Neural cell (in vitro differentiated cells): Measurements from ENCODE around the gene SLC12A7. TPM values are rescaled to one million over a fixed set of nuclear protein-coding genes. Genes with fewer than 3 reads are reported as not detected.

Experiments used
- H2AFZ ChIP-seq: fragments of 200-600, 300-800 bp; sonication (generic), shearing (Covaris generic); 2 replicates; pipeline ENCODE4 v1.6.0; 2014; ENCODE audit warnings: low read depth, mild to moderate bottlenecking, antibody characterized with exemption, low read length, moderate library complexity
- H3F3A ChIP-seq: fragments of 200-600 bp; shearing (Covaris generic); 2 replicates; pipeline ENCODE4 v1.6.1; 2016; ENCODE audit warnings: mild to moderate bottlenecking, moderate library complexity, mixed read lengths, antibody characterized with exemption, low read length; ENCODE audit not compliant: insufficient read depth, poor library complexity, severe bottlenecking
- H3K27ac ChIP-seq: fragments of 200-600, 300-800 bp; sonication (generic), shearing (Covaris generic); 2 replicates; pipeline ENCODE4 v1.5.1; 2014; ENCODE audit warnings: mild to moderate bottlenecking, low read length, moderate library complexity
- H3K27me3 ChIP-seq: fragments of 300-800, 200-600 bp; sonication (generic), shearing (Covaris generic); 2 replicates; pipeline ENCODE4 v1.6.0; 2014; ENCODE audit warnings: mild to moderate bottlenecking, low read depth, low read length, moderate library complexity; ENCODE audit not compliant: insufficient read depth
- H3K36me3 ChIP-seq: fragments of 300-800, 200-600 bp; sonication (generic), shearing (Covaris generic); 2 replicates; pipeline ENCODE4 v1.5.1; 2014; ENCODE audit warnings: mild to moderate bottlenecking, antibody characterized with exemption, low read length, moderate library complexity; ENCODE audit not compliant: insufficient read depth
- H3K4me2 ChIP-seq: fragments of 300-800, 200-600 bp; sonication (generic), shearing (Covaris generic); 2 replicates; pipeline ENCODE4 v1.6.0; 2014; ENCODE audit warnings: mild to moderate bottlenecking, low read length
- H3K4me3 ChIP-seq: fragments of 300-800, 200-600 bp; sonication (generic), shearing (Covaris generic); 2 replicates; pipeline ENCODE4 v1.5.1; 2014; ENCODE audit warnings: mild to moderate bottlenecking, low read length, moderate library complexity
- H3K79me2 ChIP-seq: fragments of 200-600 bp; shearing (Covaris generic); replicated peaks from 2 replicates; pipeline ENCODE4 v1.6.0; 2014; ENCODE audit warnings: mild to moderate bottlenecking, low read length, moderate library complexity; ENCODE audit not compliant: insufficient read depth
- H3K9ac ChIP-seq: fragments of 300-800, 200-600 bp; sonication (generic), shearing (Covaris generic); 2 replicates; pipeline ENCODE4 v1.6.1; 2016; ENCODE audit warnings: mild to moderate bottlenecking, low read length, mixed read lengths
- H3K9me2 ChIP-seq: fragments of 200-600 bp; shearing (Covaris generic); 2 replicates; pipeline ENCODE4 v1.6.1; 2016; ENCODE audit warnings: mild to moderate bottlenecking, low read length, mixed read lengths; ENCODE audit not compliant: insufficient read depth
- H3K9me3 ChIP-seq: fragments of 200-600, 300-800 bp; sonication (generic), shearing (Covaris generic); 2 replicates; pipeline ENCODE4 v1.6.1; 2016; ENCODE audit warnings: mild to moderate bottlenecking, mixed run types, low read length, moderate library complexity, mixed read lengths
- H4K20me1 ChIP-seq: fragments of 200-600 bp; shearing (Covaris generic); 2 replicates; pipeline ENCODE4 v1.6.1; 2016; ENCODE audit warnings: mild to moderate bottlenecking, mixed run types; ENCODE audit not compliant: insufficient read depth
- CTCF ChIP-seq: fragments of 450-650 bp; IDR thresholded peaks from 2 replicates; pipeline ENCODE4 v1.5.1; 2014; ENCODE audit warnings: antibody characterized with exemption, mild to moderate bottlenecking, moderate library complexity; ENCODE audit not compliant: poor library complexity, severe bottlenecking
- EP300 ChIP-seq: fragments of 450-650 bp; conservative IDR thresholded peaks from 2 replicates; pipeline ENCODE4 v1.6.1; 2014; ENCODE audit warnings: antibody characterized with exemption, mild to moderate bottlenecking, moderate library complexity; ENCODE audit not compliant: poor library complexity, severe bottlenecking
- EZH2 ChIP-seq: fragments of 200-600, 300-800 bp; shearing (Covaris generic), sonication (generic); IDR thresholded peaks from 2 replicates; pipeline ENCODE4 v1.6.1; 2014; ENCODE audit warnings: antibody characterized with exemption, low read length, borderline replicate concordance, mild to moderate bottlenecking; ENCODE audit not compliant: insufficient read depth, poor library complexity, severe bottlenecking
- MXI1 ChIP-seq: fragments of 450-650 bp; conservative IDR thresholded peaks from 2 replicates; pipeline ENCODE4 v1.6.1; 2014; ENCODE audit warnings: antibody characterized with exemption, mild to moderate bottlenecking; ENCODE audit not compliant: poor library complexity, severe bottlenecking
- POLR2AphosphoS5 ChIP-seq: IDR thresholded peaks from 2 replicates; pipeline ENCODE4 v1.6.1; 2012
- RAD21 ChIP-seq: fragments of 450-650 bp; conservative IDR thresholded peaks from 2 replicates; pipeline ENCODE4 v1.6.1; 2014; ENCODE audit warnings: antibody characterized with exemption, mild to moderate bottlenecking, moderate library complexity
- SMC3 ChIP-seq: fragments of 450-650 bp; conservative IDR thresholded peaks from 2 replicates; pipeline ENCODE4 v1.6.1; 2014; ENCODE audit warnings: antibody characterized with exemption, mild to moderate bottlenecking, moderate library complexity; ENCODE audit not compliant: poor library complexity
- TAF1 ChIP-seq: IDR thresholded peaks from 2 replicates; pipeline ENCODE4 v1.6.1; 2012; ENCODE audit warnings: low read depth
- polyA plus RNA-seq: library from polyadenylated mRNA; depleted of rRNA; stranded (reverse); fragments of >200 nt; gene quantifications from 2 replicates; pipeline ENCODE4 v1.2.3, GENCODE V29; 2014
- TF ChIP-seq, protein P1 (sequence below): IDR thresholded peaks from 2 replicates; pipeline ENCODE4 v1.6.1; 2012; ENCODE audit warnings: borderline replicate concordance

Gene SLC12A7
- polyA plus RNA-seq, 1 donor from 2014 or later, result 4.5 TPM

DNA sequence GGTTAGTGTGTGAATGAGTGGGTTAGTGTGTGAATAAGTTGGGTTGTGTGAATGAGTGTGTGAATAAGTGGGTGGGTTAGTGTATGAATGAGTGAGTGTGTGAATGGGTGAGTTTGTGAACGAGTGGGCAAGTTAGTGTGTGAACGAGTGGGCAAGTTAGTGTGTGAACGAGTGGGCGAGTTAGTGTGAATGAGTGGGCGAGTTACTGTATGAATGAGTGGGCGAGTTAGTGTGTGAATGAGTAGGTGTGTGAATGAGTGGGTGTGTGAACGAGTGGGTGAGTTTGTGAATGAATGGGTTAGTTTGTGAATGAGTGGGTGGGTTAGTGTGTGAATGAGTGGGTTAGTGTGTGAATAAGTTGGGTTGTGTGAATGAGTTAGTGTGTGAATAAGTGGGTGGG, 68.5 kb downstream of the SLC12A7 start:
- TF ChIP-seq MXI1 (no peak), EP300 (no peak), SMC3 (no peak), CTCF (no peak), EZH2 (no peak), RAD21 (no peak), TAF1 (no peak), POLR2AphosphoS5 (no peak)
- TF ChIP-seq, protein P1, sequence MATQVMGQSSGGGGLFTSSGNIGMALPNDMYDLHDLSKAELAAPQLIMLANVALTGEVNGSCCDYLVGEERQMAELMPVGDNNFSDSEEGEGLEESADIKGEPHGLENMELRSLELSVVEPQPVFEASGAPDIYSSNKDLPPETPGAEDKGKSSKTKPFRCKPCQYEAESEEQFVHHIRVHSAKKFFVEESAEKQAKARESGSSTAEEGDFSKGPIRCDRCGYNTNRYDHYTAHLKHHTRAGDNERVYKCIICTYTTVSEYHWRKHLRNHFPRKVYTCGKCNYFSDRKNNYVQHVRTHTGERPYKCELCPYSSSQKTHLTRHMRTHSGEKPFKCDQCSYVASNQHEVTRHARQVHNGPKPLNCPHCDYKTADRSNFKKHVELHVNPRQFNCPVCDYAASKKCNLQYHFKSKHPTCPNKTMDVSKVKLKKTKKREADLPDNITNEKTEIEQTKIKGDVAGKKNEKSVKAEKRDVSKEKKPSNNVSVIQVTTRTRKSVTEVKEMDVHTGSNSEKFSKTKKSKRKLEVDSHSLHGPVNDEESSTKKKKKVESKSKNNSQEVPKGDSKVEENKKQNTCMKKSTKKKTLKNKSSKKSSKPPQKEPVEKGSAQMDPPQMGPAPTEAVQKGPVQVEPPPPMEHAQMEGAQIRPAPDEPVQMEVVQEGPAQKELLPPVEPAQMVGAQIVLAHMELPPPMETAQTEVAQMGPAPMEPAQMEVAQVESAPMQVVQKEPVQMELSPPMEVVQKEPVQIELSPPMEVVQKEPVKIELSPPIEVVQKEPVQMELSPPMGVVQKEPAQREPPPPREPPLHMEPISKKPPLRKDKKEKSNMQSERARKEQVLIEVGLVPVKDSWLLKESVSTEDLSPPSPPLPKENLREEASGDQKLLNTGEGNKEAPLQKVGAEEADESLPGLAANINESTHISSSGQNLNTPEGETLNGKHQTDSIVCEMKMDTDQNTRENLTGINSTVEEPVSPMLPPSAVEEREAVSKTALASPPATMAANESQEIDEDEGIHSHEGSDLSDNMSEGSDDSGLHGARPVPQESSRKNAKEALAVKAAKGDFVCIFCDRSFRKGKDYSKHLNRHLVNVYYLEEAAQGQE, result no peak
- Histone ChIP-seq H3K9ac (no peak overlapping the region), H4K20me1 (no peaks in the 10 kb centered on the region), H3K4me3 (no peak overlapping the region), H2AFZ (no peak overlapping the region), H3K9me3 (no peaks in the 10 kb centered on the region), H3K27me3 (no peaks in the 10 kb centered on the region), H3F3A (no peaks in the 10 kb centered on the region), H3K9me2 (no peaks in the 10 kb centered on the region), H3K4me2 (no peak overlapping the region), H3K36me3 (no peaks in the 10 kb centered on the region), H3K79me2 (no peaks in the 10 kb centered on the region), H3K27ac (no peak overlapping the region)

DNA sequence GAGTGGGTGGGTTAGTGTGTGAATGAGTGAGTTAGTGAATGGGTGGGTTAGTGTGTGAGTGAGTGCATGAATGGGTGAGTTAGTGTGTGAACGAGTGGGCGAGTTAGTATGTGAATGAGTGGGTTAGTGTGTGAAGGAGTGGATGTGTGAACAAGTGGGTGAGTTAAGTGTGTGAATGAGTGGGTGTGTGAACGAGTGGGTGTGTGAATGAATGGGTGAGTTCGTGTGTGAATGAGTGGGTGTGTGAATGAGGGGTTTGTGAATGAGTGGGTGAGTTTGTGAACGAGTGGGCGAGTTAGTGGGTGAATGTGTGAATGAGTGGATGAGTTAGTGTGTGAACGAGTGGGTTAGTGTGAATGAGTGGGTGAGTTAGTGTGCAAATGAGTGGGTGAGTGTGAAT, 69.2 kb downstream of the SLC12A7 start:
- Histone ChIP-seq H3K79me2 (no peaks in the 10 kb centered on the region), H2AFZ (no peak overlapping the region), H3K4me2 (no peak overlapping the region), H3K9ac (no peak overlapping the region), H3K27me3 (no peaks in the 10 kb centered on the region), H3K27ac (no peak overlapping the region), H3K9me3 (no peaks in the 10 kb centered on the region), H3F3A (no peaks in the 10 kb centered on the region), H3K9me2 (no peaks in the 10 kb centered on the region), H3K36me3 (no peaks in the 10 kb centered on the region), H3K4me3 (no peak overlapping the region), H4K20me1 (no peaks in the 10 kb centered on the region)
- TF ChIP-seq EP300, result no peak
- TF ChIP-seq SMC3, result no peak
- no peak for TF ChIP-seq RAD21
- TF ChIP-seq MXI1, result no peak
- TF ChIP-seq POLR2AphosphoS5, result no peak
- no peak for TF ChIP-seq TAF1
- TF ChIP-seq CTCF, result no peak
- no peak for TF ChIP-seq EZH2
- TF ChIP-seq, protein P1, result no peak
